Keratinocyte (primary cell): ENCODE data around the gene CFAP61. TPM values are rescaled to one million over a fixed set of nuclear protein-coding genes. Genes with fewer than 3 reads are reported as not detected.

Experiments used
- DNase-seq: peaks from one replicate; pipeline ENCODE4 v3.0.0-alpha.2; 2011; ENCODE audit warnings: low read depth, missing footprints, low spot score
- FAIRE-seq: peaks from 2 replicates; lab custom pipeline; 2011; peaks lifted over from hg19 to GRCh38; lab: Jason Lieb, UNC
- H2AFZ ChIP-seq: 2 replicates; pipeline ENCODE4 v1.6.0; 2012; ENCODE audit warnings: low read length, control low read depth, inconsistent platforms; ENCODE audit not compliant: control insufficient read depth
- H3K27ac ChIP-seq: 2 replicates; pipeline ENCODE4 v1.5.1; 2011; ENCODE audit warnings: low read length; ENCODE audit not compliant: control insufficient read depth, insufficient read depth
- H3K27me3 ChIP-seq: 3 replicates; pipeline ENCODE4 v1.6.0; 2011; ENCODE audit warnings: low read length; ENCODE audit not compliant: control insufficient read depth, insufficient read depth; ENCODE audit errors: extremely low read depth
- H3K36me3 ChIP-seq, 2 experiments: 2 replicates in 1 of 2; 3 replicates in 1 of 2; pipeline ENCODE4 v1.5.1; 2011; ENCODE audit warnings: low read length in 2 of 2, mild to moderate bottlenecking in 1 of 2; ENCODE audit not compliant: control insufficient read depth in 2 of 2, insufficient read depth in 2 of 2; ENCODE audit errors: extremely low read depth in 1 of 2
- H3K4me1 ChIP-seq: 3 replicates; pipeline ENCODE4 v1.5.1; 2011; ENCODE audit warnings: low read length; ENCODE audit not compliant: control insufficient read depth, insufficient read depth; ENCODE audit errors: extremely low read depth
- H3K4me2 ChIP-seq: 3 replicates; pipeline ENCODE4 v1.6.0; 2011; ENCODE audit warnings: low read depth, low read length; ENCODE audit not compliant: control insufficient read depth, insufficient read depth; ENCODE audit errors: extremely low read depth
- H3K4me3 ChIP-seq, 3 experiments: fragments of 200-600 bp in 1 of 3; sonication (generic) in 1 of 3; 2 replicates in 2 of 3; 3 replicates in 1 of 3; pipeline ENCODE4 v1.5.1; 2011 to 2016; ENCODE audit warnings: low read length in 3 of 3, mild to moderate bottlenecking in 3 of 3, control low read depth in 2 of 3, inconsistent platforms in 1 of 3, low read depth in 1 of 3, mixed read lengths in 1 of 3, mixed run types in 1 of 3, moderate library complexity in 1 of 3; ENCODE audit not compliant: control insufficient read depth in 2 of 3, insufficient read depth in 2 of 3; ENCODE audit errors: extremely low read depth in 1 of 3
- H3K79me2 ChIP-seq: 2 replicates; pipeline ENCODE4 v1.6.0; 2012; ENCODE audit warnings: low read length; ENCODE audit not compliant: control insufficient read depth, insufficient read depth
- H3K9ac ChIP-seq: 3 replicates; pipeline ENCODE4 v1.6.0; 2011; ENCODE audit warnings: low read length; ENCODE audit not compliant: control insufficient read depth, insufficient read depth; ENCODE audit errors: extremely low read depth
- H3K9me1 ChIP-seq: 3 replicates; pipeline ENCODE4 v1.6.0; 2011; ENCODE audit warnings: low read length; ENCODE audit not compliant: control insufficient read depth, insufficient read depth; ENCODE audit errors: extremely low read depth
- H3K9me3 ChIP-seq: 2 replicates; pipeline ENCODE4 v1.5.1; 2012; ENCODE audit warnings: low read depth, low read length; ENCODE audit not compliant: control insufficient read depth
- H4K20me1 ChIP-seq: 3 replicates; pipeline ENCODE4 v1.6.0; 2011; ENCODE audit warnings: low read length; ENCODE audit not compliant: control insufficient read depth, insufficient read depth; ENCODE audit errors: extremely low read depth
- CTCF ChIP-seq, 3 experiments: IDR thresholded peaks in 1 of 3; conservative IDR thresholded peaks in 1 of 3; optimal IDR thresholded peaks in 1 of 3; 2 replicates in 2 of 3; 3 replicates in 1 of 3; pipeline versions ENCODE3 to v1.5.1; 2011; ENCODE audit warnings: low read length in 3 of 3, mild to moderate bottlenecking in 3 of 3, moderate library complexity in 2 of 3, control low read depth in 1 of 3, inconsistent platforms in 1 of 3; ENCODE audit not compliant: insufficient read depth in 2 of 3; ENCODE audit errors: extremely low read depth in 1 of 3
- EZH2 ChIP-seq: IDR thresholded peaks from one replicate; pipeline ENCODE4 v1.6.1; 2012; ENCODE audit warnings: inconsistent platforms, mild to moderate bottlenecking, low read length, moderate library complexity
- dilution Hi-C: fragments of 300-500 bp; cut with MboI; formaldehyde crosslinking; loops from one replicate; pipeline ENCODE4 v1.7.0; 2020; ENCODE audit warnings: low sequenced_read_pairs; ENCODE audit not compliant: extremely low pct_ligation_motif_present
- polyA plus RNA-seq, 5 experiments: library from polyadenylated mRNA; depleted of rRNA in 3 of 5; stranded (reverse) in 3 of 5; stranded (forward) in 1 of 5; unstranded in 1 of 5; fragments of >200 nt; gene quantifications; 1 replicate in 1 of 5; 2 replicates in 3 of 5; 3 replicates in 1 of 5; pipeline versions ENCODE4 v1.2.1 to v1.2.3, GENCODE V29; 2011 to 2012; ENCODE audit warnings: missing spikeins in 2 of 5, low read depth in 1 of 5, low replicate concordance in 1 of 5

Gene CFAP61
- polyA plus RNA-seq, 1 donor (not counting 4 experiments of a cell fraction or from before 2014, with no cell fraction given) = 0.25 TPM

GRCh38 chr20:20212675-20213096 lies 160.4 kb downstream of the CFAP61 start:
- no peak overlapping the region for H3K9ac ChIP-seq
- H3K27me3 ChIP-seq = no peaks in the 10 kb centered on the region
- no peak overlapping the region for H2AFZ ChIP-seq
- no peaks in the 10 kb centered on the region for H3K4me1 ChIP-seq
- H3K79me2 ChIP-seq = no peaks in the 10 kb centered on the region
- H3K27ac ChIP-seq = no peak overlapping the region
- FAIRE-seq (no peak), DNase-seq (no peak)
- H3K36me3 ChIP-seq = no peaks in the 10 kb centered on the region
- dilution Hi-C loops = no loop called here
- no peaks in the 10 kb centered on the region for H4K20me1 ChIP-seq
- TF ChIP-seq CTCF (optimal IDR thresholded peaks at IDR 0.05 in 1 of 3, IDR thresholded peaks at IDR 0.05 in 1 of 3, conservative IDR thresholded peaks at IDR 0.05 in 1 of 3; ENCODE audit: extremely low read depth in 1 of 3, insufficient read depth in 2 of 3, low read length in 3 of 3) (no peak), EZH2 (no peak)
- H3K9me3 ChIP-seq = no peaks in the 10 kb centered on the region
- no peak overlapping the region for H3K4me3 ChIP-seq
- H3K9me1 ChIP-seq = no peaks in the 10 kb centered on the region
- H3K4me2 ChIP-seq = no peak overlapping the region

GRCh38 chr20:20213526-20214121 lies 161.3 kb downstream of the CFAP61 start:
- H3K79me2 ChIP-seq = no peaks in the 10 kb centered on the region
- H2AFZ ChIP-seq = no peak overlapping the region
- no peaks in the 10 kb centered on the region for H3K36me3 ChIP-seq
- no peak overlapping the region for H3K27ac ChIP-seq
- dilution Hi-C loops = no loop called here
- no peak overlapping the region for H3K4me2 ChIP-seq
- FAIRE-seq (no peak), DNase-seq (no peak)
- TF ChIP-seq EZH2 (no peak), CTCF (optimal IDR thresholded peaks at IDR 0.05 in 1 of 3, IDR thresholded peaks at IDR 0.05 in 1 of 3, conservative IDR thresholded peaks at IDR 0.05 in 1 of 3; ENCODE audit: extremely low read depth in 1 of 3, insufficient read depth in 2 of 3, low read length in 3 of 3) (no peak)
- H3K27me3 ChIP-seq = no peaks in the 10 kb centered on the region
- H3K9ac ChIP-seq = no peak overlapping the region
- no peaks in the 10 kb centered on the region for H3K9me1 ChIP-seq
- no peaks in the 10 kb centered on the region for H4K20me1 ChIP-seq
- H3K9me3 ChIP-seq = no peaks in the 10 kb centered on the region
- H3K4me3 ChIP-seq = no peak overlapping the region
- no peaks in the 10 kb centered on the region for H3K4me1 ChIP-seq
